Hematopoietic multipotent progenitor cell (in vitro differentiated cells): ENCODE results near the gene DISP2. TPM values are rescaled to one million over a fixed set of nuclear protein-coding genes. Genes with fewer than 3 reads are reported as not detected.

Source experiments
- DNase-seq, 3 donors: peaks; one replicate each; pipeline ENCODE4 v3.0.0-alpha.2; 2011 to 2015; ENCODE audit warnings: low read depth in 2 of 3, low spot score in 2 of 3
- total RNA-seq: library from RNA; depleted of rRNA; stranded (reverse); fragments of >200 nt; gene quantifications from one replicate; pipeline ENCODE4 v1.2.3, GENCODE V29; 2012

DISP2 gene
- total RNA-seq, 1 donor: 0.54 TPM

- DNase-seq: no peak
These were observed 57.2 kb downstream of the DISP2 start for GRCh38 chr15:40415226-40415625.

GRCh38 chr15:40416056-40416455 lies 58.0 kb downstream of the DISP2 start:
- no peak for DNase-seq

GRCh38 chr15:40418126-40418525 lies 60.1 kb downstream of the DISP2 start:
- no peak for DNase-seq

- DNase-seq: no peak
These were observed 62.2 kb downstream of the DISP2 start for GRCh38 chr15:40420071-40420713.

GRCh38 chr15:40420793-40421192 lies 62.8 kb downstream of the DISP2 start:
- no peak for DNase-seq

GRCh38 chr15:40421246-40422157 lies 63.5 kb downstream of the DISP2 start:
- DNase-seq: peak; percentile 61 to 79 (median 66)

- DNase-seq: no peak
These were observed 66.6 kb downstream of the DISP2 start for GRCh38 chr15:40424483-40425115.

- no peak for DNase-seq
These were observed 67.7 kb downstream of the DISP2 start for GRCh38 chr15:40425681-40426080.

- DNase-seq: no peak
These were observed 69.2 kb downstream of the DISP2 start for GRCh38 chr15:40427188-40427587.

- no peak for DNase-seq
These were observed 70.2 kb downstream of the DISP2 start for GRCh38 chr15:40428185-40428584.

Other genes with a start within 250 kb of the DISP2 start
- gene BMF, start 249.3 kb upstream of the DISP2 start, total RNA-seq: 25.3 TPM
- gene BUB1B, start 197.2 kb upstream of the DISP2 start, total RNA-seq: 3.0 TPM
- gene PAK6, start 119.2 kb upstream of the DISP2 start, total RNA-seq: 1.3 TPM
- gene ANKRD63, start 75.2 kb upstream of the DISP2 start, total RNA-seq: 1.1 TPM
- gene PLCB2, start 50.3 kb upstream of the DISP2 start, total RNA-seq: 123 TPM
- 30.2 TPM for gene INAFM2, start 34.5 kb upstream of the DISP2 start, total RNA-seq
- gene CCDC9B, start 17.3 kb upstream of the DISP2 start, total RNA-seq: 4.6 TPM
- gene PHGR1, start 7.2 kb upstream of the DISP2 start, total RNA-seq: not detected
- 4.3 TPM for gene KNSTRN, start 24.5 kb downstream of the DISP2 start, total RNA-seq
- gene IVD, start 47.6 kb downstream of the DISP2 start, total RNA-seq: 60.1 TPM
- 26.9 TPM for gene BAHD1, start 82.7 kb downstream of the DISP2 start, total RNA-seq
- gene CHST14, start 112.8 kb downstream of the DISP2 start, total RNA-seq: 18.0 TPM
- 17.0 TPM for gene CCDC32, start 206.8 kb downstream of the DISP2 start, total RNA-seq
- 14.8 TPM for gene RPUSD2, start 211.1 kb downstream of the DISP2 start, total RNA-seq
- gene KNL1, start 236.0 kb downstream of the DISP2 start, total RNA-seq: 1.3 TPM